ENCODE results near the gene ARHGAP1.

GRCh38 chr11:46726206-46726862 lies 25.9 kb upstream of the ARHGAP1 start:
- TF ChIP-seq, protein P1, sequence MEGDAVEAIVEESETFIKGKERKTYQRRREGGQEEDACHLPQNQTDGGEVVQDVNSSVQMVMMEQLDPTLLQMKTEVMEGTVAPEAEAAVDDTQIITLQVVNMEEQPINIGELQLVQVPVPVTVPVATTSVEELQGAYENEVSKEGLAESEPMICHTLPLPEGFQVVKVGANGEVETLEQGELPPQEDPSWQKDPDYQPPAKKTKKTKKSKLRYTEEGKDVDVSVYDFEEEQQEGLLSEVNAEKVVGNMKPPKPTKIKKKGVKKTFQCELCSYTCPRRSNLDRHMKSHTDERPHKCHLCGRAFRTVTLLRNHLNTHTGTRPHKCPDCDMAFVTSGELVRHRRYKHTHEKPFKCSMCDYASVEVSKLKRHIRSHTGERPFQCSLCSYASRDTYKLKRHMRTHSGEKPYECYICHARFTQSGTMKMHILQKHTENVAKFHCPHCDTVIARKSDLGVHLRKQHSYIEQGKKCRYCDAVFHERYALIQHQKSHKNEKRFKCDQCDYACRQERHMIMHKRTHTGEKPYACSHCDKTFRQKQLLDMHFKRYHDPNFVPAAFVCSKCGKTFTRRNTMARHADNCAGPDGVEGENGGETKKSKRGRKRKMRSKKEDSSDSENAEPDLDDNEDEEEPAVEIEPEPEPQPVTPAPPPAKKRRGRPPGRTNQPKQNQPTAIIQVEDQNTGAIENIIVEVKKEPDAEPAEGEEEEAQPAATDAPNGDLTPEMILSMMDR (conservative IDR thresholded peaks at IDR 0.05; ENCODE audit: low read length), result no peak
- no peak for TF ChIP-seq EZH2phosphoT487 (IDR thresholded peaks at IDR 0.05; ENCODE audit: borderline replicate concordance, low read depth, low read length)
